EL (cell line): ENCODE measurements around the gene TES.
"Not testable (repeated sequence)": the region's sequence is repeated elsewhere in the genome, so short reads cannot be mapped to it uniquely, and the experiment has no call there.

Source experiments
- DNase-seq: peaks from one replicate; pipeline ENCODE4 v3.0.0-alpha.2; 2016

The TES gene, protein sequence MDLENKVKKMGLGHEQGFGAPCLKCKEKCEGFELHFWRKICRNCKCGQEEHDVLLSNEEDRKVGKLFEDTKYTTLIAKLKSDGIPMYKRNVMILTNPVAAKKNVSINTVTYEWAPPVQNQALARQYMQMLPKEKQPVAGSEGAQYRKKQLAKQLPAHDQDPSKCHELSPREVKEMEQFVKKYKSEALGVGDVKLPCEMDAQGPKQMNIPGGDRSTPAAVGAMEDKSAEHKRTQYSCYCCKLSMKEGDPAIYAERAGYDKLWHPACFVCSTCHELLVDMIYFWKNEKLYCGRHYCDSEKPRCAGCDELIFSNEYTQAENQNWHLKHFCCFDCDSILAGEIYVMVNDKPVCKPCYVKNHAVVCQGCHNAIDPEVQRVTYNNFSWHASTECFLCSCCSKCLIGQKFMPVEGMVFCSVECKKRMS

DNA sequence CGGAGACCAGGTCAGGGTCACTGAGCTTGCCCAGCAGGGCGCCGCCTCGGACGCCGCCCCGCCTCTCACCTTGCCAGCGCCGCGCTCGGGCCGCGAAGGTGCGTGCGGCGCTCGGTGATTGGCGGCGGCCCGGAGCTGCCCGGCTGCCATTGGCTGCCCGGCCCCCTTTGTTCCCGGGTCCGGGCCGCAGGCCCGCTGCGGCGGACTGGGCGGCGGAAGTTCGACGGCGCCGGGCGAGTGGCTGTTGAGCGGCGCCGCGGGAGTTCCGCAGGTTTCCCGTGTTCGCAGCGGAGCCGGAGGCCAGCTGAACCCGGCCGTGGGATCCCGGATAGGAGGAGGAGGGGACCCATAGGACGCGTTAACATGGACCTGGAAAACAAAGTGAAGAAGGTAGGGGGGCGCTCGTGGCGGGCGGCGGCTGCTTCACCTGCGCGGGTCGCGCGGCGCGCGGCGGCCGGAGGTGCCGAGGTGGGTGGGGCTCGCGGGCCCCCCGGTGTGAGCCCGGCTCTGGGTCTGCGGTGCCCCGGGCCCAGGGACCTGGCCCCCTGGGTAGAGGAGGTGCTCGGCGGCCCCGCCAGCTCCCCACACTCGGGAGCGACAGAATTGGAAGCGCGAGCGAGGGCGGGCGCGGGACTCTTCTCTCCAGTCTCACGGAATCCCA lies at the start of gene TES:
TES (plus strand) TSS at position 195 of the 661 bp plus-strand sequence; CDS start at position 364, 169 bp downstream.
- DNase-seq: peak; percentile 55

DNA sequence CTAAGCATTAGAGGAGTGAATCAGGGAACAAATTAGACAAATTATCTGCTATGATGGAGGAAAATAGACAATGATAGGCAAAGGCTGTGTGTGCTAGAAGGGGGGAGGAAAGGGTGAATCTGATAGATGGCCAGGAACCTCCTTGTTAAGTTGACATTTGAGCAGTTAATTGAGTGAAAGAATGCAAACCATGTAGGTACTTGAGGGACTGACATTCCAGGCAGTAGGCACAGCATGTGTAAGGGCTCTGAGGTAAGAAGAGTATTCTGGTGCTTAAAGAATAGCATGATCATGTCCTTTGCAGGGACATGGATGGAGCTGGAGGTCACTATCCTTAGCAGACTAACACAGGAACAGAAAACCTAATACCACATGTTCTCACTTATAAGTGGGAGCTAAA lies 48.6 kb upstream of the TES start:
- DNase-seq: no peak

DNA sequence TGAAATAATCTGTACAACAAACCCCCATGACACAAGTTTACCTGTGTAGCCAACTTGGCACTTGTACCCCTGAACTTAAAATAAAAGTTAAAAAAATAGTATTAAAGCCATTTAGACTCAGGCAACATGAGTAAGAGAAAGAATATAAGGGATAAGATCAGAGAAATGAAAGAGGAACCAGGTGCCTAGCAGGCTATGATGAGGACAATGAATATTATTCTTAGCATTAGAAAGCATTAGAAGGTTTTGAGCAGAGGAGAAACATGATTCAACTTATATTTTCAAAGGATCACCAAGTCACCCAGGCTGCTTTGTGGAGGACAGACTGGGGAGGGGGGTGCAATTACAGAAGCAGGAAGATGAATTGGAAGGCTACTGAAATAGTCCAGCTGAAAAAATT lies 48.1 kb upstream of the TES start:
- no peak for DNase-seq

DNA sequence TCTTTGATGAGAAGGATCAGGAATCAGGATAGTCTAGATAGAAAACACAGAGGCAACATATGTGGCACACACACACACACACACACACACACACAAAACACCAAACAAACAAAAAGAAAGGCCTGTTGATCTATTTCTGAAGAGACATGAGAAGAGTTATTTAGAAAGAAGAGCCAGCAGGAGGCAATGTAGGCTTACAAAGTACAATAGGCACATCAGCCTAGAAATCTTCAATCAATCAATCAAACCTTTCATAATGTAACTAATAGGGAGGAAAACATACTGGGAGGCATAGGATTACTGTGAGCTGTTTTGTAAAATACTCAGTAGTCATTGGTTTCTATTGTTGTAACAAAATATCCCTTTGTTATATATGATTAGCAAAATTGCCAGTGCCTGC lies 47.3 kb upstream of the TES start:
- no peak for DNase-seq

DNA sequence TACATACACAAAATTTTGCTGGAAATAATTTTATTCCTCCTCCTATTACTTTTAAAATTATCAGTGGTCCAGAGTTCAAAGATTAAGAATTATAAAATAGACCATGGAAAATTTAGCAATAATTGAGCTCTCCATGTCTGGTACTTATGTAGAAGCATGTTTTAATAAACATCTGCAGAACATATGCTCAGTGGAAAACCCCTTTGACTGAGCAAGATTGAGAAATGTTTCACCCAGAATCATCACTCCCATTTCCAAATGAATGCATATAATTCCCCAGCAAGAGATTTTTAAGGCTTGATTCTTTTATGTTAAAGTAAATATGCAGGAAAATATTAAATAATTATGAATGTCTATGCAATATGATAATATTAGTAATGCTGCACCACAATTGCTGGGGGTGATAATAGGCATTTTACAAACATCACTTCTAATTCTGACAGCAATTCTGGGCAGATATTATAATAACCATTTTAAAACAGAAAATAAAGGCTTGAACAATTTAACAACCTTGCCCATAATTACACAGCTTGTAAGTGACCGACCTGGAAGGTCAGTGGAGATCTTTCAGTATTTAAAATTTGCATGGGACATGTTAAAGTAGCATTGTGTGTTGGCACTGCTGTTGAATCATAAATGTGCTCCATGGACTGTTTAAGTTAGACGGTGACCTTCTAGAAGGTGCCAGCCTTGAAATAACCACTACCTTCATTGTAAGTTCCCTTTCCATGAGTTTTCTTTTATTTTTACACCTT lies 45.6 kb upstream of the TES start:
- DNase-seq: peak; percentile 30

DNA sequence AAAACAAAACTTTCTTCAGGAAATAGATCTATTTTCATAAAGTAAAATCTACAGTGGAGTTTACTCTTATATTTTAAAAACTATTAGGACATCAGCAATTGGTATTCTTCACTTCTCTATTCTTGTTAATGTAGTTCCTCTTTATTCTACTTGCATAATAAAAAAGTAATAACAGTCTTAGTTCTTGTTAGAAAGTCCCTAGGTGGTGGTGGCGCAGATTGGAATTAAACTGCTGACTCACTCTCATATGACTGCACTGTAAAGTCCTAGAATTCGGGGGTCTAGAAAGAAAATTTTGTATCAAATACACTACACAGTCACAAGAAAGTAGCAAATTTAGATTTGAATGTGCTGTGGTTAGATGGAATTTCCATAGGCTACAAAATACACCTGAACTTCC lies 44.6 kb upstream of the TES start:
- no peak for DNase-seq

DNA sequence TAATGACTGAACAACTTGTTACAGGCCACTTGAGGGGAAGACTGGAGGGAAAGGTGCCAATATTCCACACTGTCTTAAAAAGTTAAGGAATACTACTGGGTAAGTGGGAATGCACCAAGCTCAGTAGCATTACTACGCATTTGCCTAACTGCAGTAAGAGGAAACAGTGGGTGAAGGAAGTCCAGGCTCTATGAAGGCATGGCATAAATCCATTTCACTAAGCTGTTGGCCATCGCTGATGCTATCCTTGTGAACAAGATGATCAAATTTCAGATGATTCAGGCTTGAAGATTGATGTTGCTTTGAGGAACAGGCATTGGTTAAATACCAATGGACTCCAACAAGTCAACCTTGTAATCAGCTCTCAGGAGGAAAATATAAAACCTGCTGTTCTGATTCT lies 44.2 kb upstream of the TES start:
- no peak for DNase-seq

DNA sequence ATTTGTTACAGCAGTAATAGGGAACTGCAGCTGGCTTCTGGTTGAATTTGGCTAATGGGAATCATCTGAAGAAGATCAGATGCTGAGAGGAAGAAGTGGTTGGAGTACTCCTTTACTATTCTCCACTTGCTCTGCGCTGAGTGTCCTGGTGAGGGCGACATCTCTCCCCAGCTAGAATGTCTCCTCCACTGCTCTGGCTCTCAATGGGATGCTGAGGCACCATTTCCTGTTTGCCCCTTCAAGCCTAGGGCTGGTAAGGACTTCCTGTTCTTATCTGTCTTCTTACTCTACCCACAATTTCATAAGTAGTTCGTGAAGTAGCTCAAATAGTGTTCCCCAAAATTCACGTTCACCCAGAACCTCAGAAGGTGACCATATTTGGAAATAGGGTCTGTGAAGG lies 43.2 kb upstream of the TES start:
- no peak for DNase-seq

DNA sequence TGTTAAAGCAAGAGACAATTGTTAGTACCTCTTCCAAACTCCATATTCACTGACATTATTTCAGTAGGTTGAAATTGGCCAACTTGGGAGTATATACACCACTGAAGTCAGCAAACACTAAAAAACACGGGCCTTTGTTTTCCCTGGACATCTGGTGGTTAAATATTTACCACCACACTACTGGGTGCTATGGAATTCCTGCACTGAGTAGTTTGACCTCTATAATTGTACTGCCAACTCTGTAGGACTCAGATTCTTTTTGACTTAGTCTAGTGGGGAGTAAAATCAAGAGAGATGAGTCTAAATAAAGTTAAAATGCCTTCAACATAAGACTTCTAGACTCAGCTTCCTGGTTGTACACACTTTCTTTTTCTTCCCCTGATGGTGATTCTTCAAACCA lies 41.3 kb upstream of the TES start:
- peak; percentile 83 for DNase-seq

DNA sequence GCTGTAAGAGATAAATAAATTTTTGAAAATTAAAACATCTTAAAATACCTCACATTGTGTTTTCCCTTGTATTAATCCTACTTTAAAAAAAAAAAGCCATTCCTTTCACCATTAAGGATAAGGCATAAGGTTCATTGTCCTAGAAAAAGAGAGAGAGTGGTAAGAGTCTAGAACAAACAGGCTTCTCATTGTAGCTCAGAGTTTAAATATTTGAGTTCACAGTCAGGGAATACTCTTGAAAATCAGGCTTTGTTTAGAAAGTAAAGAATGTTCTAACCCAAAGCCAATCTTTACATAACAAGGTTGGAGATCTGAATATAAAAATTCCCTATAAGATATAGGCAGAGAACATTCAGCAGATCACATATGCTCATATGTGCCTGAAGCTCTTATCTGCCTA lies 40.2 kb upstream of the TES start:
- DNase-seq: no peak

DNA sequence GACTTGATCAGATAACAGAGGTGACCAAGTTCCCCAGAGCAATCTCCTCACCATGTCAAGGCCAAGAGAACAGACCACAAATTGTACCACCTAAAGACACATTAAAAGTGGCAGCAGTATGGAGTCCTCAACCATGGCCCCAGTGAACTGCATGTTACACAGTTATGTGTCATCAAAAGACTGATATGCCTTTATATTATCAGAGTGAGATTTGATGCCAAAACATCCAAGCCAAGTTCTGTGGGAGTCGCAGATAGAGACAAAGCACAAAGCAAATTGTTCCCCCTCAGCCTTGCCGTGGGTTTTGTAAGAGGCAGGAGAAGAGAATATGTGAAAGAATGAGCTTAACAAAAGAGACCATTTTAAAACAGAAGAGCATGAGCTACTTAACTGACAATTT lies 39.2 kb upstream of the TES start:
- DNase-seq: no peak

DNA sequence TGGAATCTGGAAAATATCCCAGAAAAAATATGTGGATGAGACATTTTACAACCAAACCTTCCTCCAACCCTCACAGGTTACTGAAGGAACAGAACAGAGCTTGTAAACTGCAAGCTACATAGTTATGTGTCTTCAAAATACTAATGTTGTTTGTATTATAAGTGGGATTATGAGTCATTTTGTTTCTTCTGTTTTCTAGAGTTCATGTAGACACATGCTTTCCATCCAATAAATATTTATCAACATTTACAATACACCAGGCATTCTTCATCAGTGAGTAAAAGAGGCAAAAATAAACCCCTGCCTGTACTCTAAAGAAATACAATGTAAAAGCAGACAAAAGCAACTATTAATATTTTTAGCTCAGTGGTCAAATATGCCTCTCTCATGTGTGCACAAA lies 38.0 kb upstream of the TES start:
- peak; percentile 26 for DNase-seq

DNA sequence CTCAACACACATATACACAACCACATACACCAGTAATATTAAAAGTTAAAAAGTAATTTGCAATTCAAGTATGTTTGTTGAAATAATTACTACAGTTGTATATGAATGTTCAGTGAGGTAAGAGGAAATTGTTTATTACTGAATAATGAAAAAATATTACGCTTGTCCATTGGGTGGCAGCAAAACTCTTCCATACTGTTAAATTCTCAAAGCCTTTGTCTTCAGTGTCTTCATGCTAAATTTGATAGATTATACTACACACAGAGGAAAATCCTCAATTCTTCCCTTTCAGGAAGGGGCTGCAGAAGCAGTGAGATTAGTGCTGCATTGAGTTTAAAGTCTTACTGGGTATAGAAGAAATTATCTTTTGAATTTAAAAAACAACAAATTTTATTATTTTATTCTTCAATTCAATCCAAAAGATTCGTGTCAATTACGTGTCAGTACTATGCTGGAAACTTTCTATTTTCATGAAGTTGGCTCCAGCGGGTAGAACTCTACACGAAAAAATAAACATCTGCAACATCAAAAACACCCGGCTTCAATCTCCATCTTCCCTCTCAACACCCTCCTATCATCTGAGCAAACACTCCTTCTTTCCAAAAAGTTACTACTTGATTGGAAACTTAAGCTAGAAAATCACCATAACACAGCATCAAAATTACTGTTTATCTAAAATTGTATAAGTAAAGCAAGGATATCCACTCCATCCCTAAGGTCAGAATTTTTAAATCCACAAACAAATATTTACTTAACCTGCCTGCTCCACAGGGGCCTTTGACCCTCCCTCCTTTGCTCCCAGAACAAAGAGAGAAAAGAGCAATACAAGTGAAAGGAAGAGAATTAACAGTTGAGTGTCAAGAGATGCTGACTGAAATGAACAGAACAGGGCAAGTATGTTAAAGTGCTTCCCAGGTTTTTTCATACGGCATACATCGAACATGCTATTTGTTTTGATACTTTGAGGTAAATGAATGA lies 37.0 kb upstream of the TES start:
- peak; percentile 70 for DNase-seq

DNA sequence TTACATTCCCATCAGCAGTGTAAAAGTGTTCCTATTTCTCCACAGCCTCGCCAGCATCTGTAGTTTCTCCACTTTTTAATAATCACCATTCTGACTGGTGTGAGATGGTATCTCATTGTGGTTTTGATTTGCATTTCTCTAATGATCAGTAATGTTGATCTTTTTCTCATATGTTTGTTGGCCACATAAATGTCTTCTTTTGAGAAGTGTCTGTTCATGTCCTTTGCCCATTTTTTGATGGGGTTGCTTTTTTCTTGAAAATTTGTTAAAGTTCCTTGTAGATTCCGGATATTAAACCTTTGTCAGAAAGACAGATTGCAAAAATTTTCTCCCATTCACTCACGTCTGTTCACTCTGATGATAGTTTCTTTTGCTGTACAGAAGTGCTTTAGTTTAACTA lies 35.2 kb upstream of the TES start:
- DNase-seq: not testable (repeated sequence)

DNA sequence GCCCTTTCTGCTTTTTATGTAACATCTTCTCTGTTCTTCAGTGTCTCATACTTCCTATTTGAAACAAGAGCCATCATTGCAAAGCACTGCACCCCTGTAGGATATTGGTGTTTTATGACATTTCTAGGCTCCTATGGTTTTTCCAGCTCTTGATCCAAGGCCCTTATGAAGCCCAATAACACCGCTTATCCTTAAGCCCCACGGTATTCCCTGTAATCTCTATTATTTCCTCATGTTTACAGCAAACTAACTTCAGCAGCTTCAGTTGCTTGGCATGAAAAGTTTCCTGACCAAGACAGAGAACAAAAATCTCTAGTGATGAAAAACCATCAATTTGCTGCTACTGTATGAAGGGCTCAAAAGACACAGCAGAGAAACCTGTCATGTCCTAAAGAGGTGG lies 34.1 kb upstream of the TES start:
- no peak for DNase-seq

DNA sequence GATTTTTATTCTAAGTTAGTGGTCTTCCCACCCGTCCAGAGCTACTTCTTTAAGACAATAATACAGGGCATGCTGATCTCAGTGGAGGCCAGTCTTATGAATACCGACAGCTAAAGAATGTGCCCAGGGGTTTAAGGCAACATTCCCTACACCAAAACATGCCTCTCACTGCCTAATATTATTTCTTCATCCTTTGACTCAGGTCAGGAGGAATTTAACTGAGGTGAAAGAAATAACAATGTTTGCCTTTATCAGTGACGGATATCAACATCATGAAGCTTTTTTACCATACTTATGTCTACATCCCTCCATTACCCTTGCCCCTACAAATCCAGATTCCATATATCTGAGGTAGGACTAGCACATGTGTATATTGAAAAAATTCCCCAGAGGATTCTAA lies 33.3 kb upstream of the TES start:
- DNase-seq: peak; percentile 93

DNA sequence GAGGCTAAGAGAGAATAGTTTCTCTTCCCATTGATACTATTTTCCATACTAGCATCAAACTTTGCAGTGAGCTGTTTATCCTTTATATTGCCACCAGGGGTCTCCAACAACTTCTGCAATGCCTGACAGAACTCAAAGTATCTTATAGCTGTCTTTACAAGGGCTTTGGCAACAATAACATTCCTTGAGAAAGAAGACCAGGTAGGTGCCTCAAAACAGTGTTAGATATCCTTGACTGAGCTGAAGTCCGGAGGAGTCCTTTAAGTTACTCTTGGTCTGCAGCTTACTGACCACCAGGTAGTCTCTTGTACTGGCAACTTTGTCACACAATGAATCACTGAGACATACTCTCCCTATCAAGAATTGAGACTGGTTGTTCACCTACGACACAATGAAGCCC lies 30.0 kb upstream of the TES start:
- peak; percentile 58 for DNase-seq

DNA sequence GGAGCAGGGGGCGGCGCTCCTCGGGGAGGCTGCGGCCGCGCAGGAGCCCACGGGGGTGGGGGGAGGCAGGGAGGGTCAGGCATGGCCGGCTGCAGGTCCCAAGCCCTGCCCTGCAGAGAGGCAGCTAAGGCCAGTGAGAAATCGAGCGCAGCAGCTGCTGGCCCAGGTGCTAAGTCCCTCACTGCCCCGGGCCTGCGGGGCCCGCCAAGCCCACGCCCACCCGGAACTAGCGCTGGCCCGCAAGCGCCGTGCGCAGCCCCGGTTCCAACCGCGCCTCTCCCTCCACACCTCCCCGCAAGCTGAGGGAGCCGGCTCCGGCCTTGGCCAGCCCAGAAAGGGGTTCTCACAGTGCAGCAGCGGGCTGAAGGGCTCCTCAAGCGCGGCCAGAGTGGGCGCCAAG lies 28.3 kb upstream of the TES start:
- DNase-seq: no peak

DNA sequence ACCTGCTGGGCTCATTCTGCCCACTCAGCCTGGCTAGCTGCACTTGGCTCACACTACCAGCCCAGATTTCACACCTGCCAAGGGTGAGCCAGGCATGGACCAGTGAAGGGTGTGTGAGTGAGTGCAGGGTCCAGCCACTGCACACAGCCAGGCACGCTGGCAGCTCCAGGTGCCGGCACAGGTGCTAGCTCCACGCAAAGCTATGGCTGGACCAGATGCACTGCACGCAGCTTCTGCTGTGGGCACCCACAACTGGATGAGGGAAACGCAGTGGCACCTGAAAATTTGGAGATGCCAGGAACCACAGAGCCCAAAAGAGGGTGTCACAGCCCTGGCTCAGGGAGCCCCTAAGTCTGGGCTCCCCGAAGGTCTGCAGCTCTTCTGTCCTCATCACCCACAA lies 24.9 kb upstream of the TES start:
- no peak for DNase-seq

DNA sequence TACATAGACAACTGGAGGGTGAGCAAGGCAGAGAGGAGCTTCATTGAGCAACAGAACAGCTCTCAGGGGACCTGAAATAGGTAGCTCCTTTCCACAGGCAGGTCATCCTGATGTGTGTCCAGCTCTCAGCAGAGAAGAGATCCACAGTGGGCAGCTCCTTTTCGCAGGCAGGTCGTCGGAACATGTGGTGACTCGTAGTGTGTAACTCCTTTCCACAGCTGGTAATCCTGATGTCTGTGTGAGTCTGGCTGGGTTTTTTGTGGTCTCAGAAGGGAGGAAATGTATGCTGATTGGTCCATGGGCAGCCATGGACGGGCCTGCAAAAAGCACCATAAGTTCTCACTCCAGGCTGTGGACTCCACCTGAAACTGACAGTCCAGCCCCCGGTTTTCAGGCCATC lies 24.4 kb upstream of the TES start:
- no peak for DNase-seq

DNA sequence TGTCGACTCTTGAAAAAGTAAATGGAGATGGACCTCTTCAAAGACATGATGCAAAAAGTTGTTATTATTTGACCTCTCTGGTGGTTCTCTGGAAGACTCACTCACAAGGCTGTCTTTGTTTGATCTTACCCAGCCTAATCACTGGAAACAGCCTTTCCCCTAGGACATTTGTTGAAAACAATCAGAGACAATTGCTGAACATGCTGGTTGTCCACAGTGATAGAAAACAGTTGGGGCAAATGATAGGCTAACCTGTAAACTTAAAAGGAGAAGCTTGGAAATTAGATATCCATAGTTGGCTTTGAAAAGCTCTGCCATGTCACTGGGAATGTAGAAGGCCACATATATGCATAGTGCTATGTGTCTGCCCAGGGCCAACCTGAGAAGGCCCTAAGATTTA lies 22.9 kb upstream of the TES start:
- DNase-seq: no peak

DNA sequence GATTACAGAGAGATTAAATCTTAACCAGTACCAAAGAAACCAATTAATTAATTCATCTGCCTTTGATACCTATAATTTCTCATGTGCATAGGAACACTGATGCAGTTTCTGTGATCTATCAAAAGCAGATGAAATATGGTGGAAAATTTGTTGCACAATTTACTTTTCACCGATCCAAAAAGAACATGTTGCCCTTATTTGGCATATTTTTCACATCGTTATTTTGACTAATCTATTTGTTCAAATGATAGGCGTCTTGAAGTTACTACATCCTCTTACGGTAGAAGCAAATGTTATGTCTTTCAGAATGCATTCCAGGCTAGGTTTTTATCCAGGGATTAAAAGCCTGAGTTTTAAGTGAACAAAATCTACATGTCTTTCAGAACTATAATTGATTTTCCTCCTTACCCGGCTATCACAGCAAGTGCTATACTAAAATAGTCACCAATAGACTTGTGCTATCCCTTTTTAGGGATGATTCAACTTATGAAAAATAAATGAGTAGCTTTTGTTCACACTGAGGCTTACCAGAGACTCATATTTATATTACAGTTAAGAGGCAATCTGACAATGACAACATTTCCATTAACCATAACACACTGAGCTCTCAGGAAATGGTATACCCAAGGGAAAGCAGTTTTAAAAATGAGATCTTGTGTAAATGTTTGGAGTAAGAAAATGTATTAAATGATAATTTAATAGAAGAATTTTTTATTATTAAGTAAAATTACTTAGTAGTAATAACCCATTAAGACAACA lies 16.8 kb upstream of the TES start:
- no peak for DNase-seq
